ENCODE results near the gene PDE6B.

DNA sequence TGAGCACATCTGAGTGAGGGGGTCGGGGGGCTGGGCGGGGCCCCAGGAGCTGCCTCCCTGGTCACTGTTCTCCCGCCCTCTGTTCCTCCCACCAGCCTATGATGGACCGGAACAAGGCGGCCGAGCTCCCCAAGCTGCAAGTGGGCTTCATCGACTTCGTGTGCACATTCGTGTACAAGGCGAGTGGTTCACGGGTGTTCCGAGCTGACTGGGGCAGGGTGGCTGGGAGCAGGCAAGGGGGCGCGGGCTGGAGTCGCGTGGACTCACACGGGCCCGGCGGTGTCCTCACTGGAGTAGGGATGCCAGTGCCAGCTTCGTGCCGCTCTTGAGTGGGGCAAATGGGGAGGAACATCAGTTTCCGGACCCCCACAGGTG, 41.0 kb downstream of the PDE6B start:
- TF ChIP-seq, protein P1, sequence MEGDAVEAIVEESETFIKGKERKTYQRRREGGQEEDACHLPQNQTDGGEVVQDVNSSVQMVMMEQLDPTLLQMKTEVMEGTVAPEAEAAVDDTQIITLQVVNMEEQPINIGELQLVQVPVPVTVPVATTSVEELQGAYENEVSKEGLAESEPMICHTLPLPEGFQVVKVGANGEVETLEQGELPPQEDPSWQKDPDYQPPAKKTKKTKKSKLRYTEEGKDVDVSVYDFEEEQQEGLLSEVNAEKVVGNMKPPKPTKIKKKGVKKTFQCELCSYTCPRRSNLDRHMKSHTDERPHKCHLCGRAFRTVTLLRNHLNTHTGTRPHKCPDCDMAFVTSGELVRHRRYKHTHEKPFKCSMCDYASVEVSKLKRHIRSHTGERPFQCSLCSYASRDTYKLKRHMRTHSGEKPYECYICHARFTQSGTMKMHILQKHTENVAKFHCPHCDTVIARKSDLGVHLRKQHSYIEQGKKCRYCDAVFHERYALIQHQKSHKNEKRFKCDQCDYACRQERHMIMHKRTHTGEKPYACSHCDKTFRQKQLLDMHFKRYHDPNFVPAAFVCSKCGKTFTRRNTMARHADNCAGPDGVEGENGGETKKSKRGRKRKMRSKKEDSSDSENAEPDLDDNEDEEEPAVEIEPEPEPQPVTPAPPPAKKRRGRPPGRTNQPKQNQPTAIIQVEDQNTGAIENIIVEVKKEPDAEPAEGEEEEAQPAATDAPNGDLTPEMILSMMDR (IDR thresholded peaks at IDR 0.05; ENCODE audit: low read depth, low read length), result no peak
- TF ChIP-seq EZH2phosphoT487 (IDR thresholded peaks at IDR 0.05; ENCODE audit: low read depth), result no peak
